A549 (cell line): Measurements from ENCODE around the gene COBL.

Experiments
- EHMT2 ChIP-seq: fragments of 200-600 bp; sonication (generic); IDR thresholded peaks from 2 replicates; pipeline ENCODE4 v1.6.1; 2016; ENCODE audit warnings: antibody characterized with exemption, low read depth, mild to moderate bottlenecking, moderate library complexity
- EP300 ChIP-seq, 2 experiments: fragments of >200 bp; sonication (Bioruptor Twin); formaldehyde crosslinking; IDR thresholded peaks; 2 replicates in 1 of 2; 3 replicates in 1 of 2; pipeline ENCODE4 v1.6.1; 2016 to 2017
- HDAC2 ChIP-seq: fragments of 200-600 bp; sonication (generic); IDR thresholded peaks from 2 replicates; pipeline ENCODE4 v1.6.1; 2016
- MAFK ChIP-seq: fragments of 450-650 bp; IDR thresholded peaks from 2 replicates; pipeline ENCODE4 v1.6.1; 2014; ENCODE audit not compliant: partially characterized antibody
- NPAS2 ChIP-seq: fragments of 250-450 bp; sonication (Bioruptor Pico); IDR thresholded peaks from 2 replicates; pipeline ENCODE4 v1.8.0; 2022; ENCODE audit warnings: mild to moderate bottlenecking, moderate library complexity, borderline replicate concordance
- POLR2A ChIP-seq: IDR thresholded peaks from 2 replicates; pipeline ENCODE4 v1.6.1; 2012; ENCODE audit warnings: mild to moderate bottlenecking, low read length
- RCOR1 ChIP-seq: fragments of 150-350 bp; IDR thresholded peaks from 2 replicates; pipeline ENCODE4 v1.6.1; 2014; ENCODE audit warnings: antibody characterized with exemption, low read length, low read depth
- RFX5 ChIP-seq: fragments of 450-650 bp; IDR thresholded peaks from 2 replicates; pipeline ENCODE4 v1.7.1; 2014; ENCODE audit warnings: antibody characterized with exemption, mild to moderate bottlenecking, moderate library complexity
- SREBF2 ChIP-seq: fragments of 450-650 bp; IDR thresholded peaks from 2 replicates; pipeline ENCODE4 v1.6.1; 2014; ENCODE audit warnings: mild to moderate bottlenecking, moderate library complexity
- TFCP2L1 ChIP-seq: fragments of 250-450 bp; sonication (Bioruptor Pico); IDR thresholded peaks from 2 replicates; pipeline ENCODE4 v1.5.0; 2021; ENCODE audit warnings: mild to moderate bottlenecking
- TF ChIP-seq, protein P1 (sequence below): fragments of >200 bp; sonication (Bioruptor Twin); formaldehyde crosslinking; IDR thresholded peaks from 3 replicates; pipeline ENCODE4 v1.5.1; 2016
- TF ChIP-seq, protein P2 (sequence below): IDR thresholded peaks from 2 replicates; pipeline ENCODE4 v1.6.1; 2012
- TF ChIP-seq, protein P3 (sequence below): fragments of 450-650 bp; IDR thresholded peaks from 2 replicates; pipeline ENCODE4 v1.6.1; 2014; ENCODE audit warnings: antibody characterized with exemption
- TF ChIP-seq, protein P4 (sequence below): fragments of 200-600 bp; sonication (generic); IDR thresholded peaks from 2 replicates; pipeline ENCODE4 v1.6.1; 2016; ENCODE audit warnings: antibody characterized with exemption, mild to moderate bottlenecking, moderate library complexity

DNA sequence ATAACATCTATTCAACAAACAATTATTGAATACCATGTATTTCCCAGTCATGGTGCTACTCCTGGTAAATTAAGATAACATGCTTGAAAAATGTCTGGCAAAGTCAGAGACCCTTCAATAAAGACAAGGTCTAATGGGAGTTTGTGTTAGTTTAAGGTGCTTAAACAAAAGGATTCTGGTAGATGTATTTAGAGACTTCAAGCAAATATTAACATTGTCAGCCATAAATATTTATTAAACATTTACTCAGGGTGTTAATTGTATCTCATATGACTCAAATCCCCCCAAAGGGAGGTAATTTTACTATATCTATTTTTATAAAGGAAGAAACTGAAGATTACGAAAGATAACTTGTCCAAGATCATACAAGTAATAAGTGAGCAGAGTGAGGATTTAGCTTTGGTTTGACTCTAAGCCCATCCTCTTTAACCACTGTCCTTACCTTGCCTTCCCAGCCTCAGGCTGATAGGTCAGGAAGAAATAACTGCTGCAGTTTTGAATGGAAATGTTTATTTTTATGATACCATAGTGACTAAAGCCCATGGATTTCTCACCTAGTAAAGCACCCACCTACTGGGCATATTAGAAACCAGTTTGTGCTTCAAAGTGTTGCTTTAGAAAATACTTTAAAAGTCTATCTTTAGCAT lies 215.4 kb downstream of the COBL start:
- no peak for TF ChIP-seq POLR2A
- TF ChIP-seq, protein P1, sequence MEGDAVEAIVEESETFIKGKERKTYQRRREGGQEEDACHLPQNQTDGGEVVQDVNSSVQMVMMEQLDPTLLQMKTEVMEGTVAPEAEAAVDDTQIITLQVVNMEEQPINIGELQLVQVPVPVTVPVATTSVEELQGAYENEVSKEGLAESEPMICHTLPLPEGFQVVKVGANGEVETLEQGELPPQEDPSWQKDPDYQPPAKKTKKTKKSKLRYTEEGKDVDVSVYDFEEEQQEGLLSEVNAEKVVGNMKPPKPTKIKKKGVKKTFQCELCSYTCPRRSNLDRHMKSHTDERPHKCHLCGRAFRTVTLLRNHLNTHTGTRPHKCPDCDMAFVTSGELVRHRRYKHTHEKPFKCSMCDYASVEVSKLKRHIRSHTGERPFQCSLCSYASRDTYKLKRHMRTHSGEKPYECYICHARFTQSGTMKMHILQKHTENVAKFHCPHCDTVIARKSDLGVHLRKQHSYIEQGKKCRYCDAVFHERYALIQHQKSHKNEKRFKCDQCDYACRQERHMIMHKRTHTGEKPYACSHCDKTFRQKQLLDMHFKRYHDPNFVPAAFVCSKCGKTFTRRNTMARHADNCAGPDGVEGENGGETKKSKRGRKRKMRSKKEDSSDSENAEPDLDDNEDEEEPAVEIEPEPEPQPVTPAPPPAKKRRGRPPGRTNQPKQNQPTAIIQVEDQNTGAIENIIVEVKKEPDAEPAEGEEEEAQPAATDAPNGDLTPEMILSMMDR = no peak
- TF ChIP-seq, protein P2, sequence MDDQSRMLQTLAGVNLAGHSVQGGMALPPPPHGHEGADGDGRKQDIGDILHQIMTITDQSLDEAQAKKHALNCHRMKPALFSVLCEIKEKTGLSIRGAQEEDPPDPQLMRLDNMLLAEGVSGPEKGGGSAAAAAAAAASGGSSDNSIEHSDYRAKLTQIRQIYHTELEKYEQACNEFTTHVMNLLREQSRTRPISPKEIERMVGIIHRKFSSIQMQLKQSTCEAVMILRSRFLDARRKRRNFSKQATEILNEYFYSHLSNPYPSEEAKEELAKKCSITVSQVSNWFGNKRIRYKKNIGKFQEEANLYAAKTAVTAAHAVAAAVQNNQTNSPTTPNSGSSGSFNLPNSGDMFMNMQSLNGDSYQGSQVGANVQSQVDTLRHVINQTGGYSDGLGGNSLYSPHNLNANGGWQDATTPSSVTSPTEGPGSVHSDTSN = no peak
- TF ChIP-seq MAFK = no peak
- TF ChIP-seq EP300 (IDR thresholded peaks at IDR 0.05) = no peak
- TF ChIP-seq NPAS2 (CRISPR knock-in tag) = no peak
- no peak for TF ChIP-seq RFX5
- TF ChIP-seq, protein P3, sequence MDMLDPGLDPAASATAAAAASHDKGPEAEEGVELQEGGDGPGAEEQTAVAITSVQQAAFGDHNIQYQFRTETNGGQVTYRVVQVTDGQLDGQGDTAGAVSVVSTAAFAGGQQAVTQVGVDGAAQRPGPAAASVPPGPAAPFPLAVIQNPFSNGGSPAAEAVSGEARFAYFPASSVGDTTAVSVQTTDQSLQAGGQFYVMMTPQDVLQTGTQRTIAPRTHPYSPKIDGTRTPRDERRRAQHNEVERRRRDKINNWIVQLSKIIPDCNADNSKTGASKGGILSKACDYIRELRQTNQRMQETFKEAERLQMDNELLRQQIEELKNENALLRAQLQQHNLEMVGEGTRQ = no peak
- no peak for TF ChIP-seq HDAC2
- TF ChIP-seq, protein P4, sequence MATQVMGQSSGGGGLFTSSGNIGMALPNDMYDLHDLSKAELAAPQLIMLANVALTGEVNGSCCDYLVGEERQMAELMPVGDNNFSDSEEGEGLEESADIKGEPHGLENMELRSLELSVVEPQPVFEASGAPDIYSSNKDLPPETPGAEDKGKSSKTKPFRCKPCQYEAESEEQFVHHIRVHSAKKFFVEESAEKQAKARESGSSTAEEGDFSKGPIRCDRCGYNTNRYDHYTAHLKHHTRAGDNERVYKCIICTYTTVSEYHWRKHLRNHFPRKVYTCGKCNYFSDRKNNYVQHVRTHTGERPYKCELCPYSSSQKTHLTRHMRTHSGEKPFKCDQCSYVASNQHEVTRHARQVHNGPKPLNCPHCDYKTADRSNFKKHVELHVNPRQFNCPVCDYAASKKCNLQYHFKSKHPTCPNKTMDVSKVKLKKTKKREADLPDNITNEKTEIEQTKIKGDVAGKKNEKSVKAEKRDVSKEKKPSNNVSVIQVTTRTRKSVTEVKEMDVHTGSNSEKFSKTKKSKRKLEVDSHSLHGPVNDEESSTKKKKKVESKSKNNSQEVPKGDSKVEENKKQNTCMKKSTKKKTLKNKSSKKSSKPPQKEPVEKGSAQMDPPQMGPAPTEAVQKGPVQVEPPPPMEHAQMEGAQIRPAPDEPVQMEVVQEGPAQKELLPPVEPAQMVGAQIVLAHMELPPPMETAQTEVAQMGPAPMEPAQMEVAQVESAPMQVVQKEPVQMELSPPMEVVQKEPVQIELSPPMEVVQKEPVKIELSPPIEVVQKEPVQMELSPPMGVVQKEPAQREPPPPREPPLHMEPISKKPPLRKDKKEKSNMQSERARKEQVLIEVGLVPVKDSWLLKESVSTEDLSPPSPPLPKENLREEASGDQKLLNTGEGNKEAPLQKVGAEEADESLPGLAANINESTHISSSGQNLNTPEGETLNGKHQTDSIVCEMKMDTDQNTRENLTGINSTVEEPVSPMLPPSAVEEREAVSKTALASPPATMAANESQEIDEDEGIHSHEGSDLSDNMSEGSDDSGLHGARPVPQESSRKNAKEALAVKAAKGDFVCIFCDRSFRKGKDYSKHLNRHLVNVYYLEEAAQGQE = no peak
- no peak for TF ChIP-seq RCOR1
- no peak for TF ChIP-seq SREBF2
- TF ChIP-seq EHMT2 = no peak
- no peak for TF ChIP-seq TFCP2L1 (CRISPR knock-in tag)
